GM10847 (cell line): Measurements from ENCODE around the gene LEAP2.

ENCODE experiments used
- POLR2A ChIP-seq: IDR thresholded peaks from 2 replicates; pipeline ENCODE4 v1.6.1; 2011; ENCODE audit not compliant: insufficient read length; ENCODE audit errors: extremely low read depth

Gene LEAP2, protein sequence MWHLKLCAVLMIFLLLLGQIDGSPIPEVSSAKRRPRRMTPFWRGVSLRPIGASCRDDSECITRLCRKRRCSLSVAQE

GRCh38 chr5:132873119-132873929 lies at the start of gene LEAP2:
TSS of gene LEAP2 (plus strand) at chr5:132873668. CDS start at chr5:132873695, 27 bp downstream.
- no peak for TF ChIP-seq POLR2A

GRCh38 chr5:132824426-132824825 lies 49.0 kb upstream of the LEAP2 start:
- TF ChIP-seq POLR2A: no peak

DNA sequence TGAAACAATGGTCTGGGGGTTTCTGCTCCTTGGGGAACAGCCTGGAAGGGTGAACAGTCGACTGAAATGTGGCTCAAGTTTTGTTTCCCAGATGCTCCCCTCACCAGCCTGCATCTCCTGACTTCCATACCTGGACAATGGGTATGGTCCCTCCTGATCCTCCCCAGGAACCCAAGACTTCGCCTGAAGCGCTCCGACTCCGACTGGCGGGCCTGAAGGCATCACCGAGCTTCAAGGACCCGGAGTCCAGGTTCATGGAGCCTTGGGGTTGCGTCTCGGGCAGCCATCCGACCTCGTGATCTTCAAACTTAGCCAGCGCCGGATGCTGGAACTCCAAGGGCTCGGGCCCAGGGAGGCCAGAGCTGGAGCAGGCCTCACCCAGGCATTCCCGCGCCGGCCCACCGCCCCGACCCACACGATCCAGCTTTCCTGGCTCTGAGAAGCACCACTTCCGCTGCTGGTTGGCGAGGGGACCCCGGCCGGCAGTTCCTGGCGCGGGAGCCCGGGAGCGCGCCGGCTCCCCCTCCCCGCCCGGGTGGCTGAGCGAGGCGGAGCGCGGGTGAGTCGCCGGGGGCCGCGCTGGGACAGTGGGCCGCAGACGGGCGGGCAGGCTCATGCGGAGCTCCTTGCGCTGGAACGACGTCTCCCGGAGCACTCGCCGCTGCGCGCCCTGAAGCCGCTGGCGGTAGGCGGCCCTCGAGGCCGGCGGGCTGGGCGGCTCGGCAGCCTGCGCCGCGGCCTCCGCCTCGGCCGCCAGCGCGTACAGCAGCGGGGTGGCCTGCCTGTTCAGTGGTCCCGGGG lies 48.2 kb upstream of the LEAP2 start:
- TF ChIP-seq POLR2A: no peak

- TF ChIP-seq POLR2A: no peak
Observed at GRCh38 chr5:132825834-132826391, 47.6 kb upstream of the LEAP2 start.

DNA sequence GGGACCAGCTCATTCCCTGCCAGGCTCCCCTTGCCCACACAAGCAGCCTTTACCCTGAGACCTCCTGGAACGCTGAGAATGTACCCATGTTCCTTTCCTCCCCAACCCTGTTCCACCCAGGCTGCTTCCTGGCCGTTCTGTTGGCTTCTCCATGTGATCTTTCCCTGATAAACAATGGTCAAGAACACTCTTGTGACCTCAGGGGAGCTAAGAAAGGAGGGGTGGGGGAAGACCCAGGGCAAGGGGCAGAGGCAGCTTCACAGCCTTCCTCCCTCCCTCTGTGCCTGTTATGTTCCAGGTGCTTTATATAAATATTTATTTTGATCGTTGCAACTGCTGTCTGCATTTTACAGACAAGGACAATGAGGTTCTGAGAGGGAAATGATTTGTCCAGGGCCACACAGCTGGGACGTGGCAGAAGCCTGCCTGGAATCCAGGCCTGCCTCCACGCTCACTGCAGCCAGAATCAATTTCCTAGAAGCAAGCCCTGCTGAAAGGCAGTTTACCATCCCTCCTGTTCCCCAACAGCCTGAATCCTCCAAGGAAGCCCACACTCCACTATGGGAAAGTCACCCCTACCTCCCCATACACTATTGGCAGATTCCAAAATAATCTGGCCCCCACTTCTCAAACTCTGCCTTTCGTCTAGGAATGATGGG lies 46.9 kb upstream of the LEAP2 start:
- TF ChIP-seq POLR2A: no peak

DNA sequence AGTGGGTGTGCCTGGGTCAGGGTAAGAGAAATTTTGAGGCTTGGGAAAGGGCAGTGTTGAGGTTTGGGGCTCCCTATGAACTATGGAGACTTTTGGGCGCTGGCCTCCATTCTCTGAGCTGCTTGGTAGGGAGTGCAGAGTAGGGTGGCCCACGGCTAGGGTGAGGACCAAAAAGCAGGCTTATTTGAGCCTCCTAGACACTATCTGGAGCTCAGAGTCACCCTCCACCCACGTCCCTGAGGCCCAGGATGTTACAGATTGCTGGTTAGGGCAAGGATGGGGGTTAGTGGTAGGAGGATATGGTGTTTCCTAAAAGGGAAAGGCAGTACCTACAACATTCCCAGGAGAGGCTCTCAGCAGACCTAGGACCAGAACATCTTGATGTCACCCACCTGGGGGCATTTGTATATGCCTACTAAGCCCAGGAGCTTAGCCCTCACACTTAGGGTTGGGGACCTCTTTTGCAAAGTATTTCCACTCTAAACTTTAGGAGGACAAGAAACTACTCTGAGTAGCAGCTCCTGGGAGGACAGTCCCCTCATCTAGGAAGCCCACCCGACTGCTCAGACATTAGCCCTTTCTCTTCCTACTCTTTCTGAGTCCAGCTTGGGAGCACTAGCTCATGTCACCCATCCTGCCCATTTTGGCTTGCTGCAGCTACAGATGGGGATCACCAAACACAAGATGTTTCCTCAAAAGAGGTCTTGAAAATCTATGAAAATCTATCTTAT lies 45.4 kb upstream of the LEAP2 start:
- no peak for TF ChIP-seq POLR2A

DNA sequence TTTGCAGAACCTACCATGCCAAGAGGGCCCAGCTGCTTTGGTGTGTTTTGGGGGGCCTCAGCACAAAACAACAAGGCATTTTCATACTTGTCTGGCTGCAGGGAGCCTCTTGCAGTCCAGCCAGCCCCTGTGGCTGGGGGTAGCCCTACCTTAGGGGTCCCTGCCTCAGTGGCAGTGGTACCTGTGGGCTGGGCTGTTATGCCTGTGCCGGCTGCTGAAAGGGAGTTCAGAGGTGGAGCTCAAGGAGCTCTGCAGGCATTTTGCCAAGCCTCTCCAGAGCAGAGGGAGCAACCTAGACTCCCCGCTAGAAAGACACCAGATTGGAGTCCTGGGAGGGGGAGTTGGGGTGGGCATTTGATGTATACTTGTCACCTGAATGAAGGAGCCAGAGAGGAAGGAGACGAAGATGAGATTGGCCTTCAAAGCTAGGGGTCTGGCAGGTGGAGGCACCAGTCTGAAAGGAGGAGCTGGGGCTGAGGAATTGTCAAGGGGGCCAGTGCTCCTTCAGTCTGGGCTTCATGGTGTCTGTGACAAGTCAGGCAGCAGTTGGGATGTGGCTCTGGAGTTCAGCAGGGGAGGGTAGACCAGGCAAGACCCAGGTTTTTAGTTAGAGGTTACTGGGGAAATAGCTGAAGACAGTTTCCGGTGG lies 44.5 kb upstream of the LEAP2 start:
- TF ChIP-seq POLR2A: no peak

DNA sequence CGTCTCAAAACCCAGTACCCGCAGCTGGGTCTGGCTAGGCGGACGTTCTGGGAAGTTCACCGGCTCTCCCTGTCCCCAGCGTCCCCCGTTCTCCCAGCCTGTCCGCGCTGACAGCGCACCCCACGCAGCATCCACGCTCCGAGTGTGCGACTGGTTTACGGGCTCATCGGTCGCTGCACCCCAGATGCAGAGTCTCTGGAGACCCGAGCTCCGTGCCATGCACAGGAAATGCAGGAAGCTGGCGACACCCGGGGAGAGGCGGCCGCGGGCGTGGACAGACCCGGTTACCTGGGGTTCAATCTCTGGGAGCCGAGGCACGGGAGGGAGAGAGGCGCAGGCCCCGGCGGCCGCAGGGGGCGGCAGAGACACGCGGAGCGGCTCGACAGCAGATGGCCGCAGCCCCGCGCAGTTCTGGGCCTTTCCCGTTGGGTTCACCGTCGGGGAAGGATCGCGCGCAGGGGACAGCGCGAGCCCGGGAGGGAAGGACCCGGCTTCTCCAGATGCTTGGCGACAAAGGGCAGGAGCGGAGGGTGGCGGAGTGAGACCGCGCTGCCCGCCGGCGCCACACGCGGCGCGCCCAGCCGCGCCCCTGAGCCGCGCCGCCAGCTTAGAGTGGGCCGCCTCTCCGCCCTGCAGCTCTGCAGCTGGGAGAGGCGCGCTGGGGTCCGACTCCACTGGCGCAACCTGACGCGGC lies 43.6 kb upstream of the LEAP2 start:
- no peak for TF ChIP-seq POLR2A

DNA sequence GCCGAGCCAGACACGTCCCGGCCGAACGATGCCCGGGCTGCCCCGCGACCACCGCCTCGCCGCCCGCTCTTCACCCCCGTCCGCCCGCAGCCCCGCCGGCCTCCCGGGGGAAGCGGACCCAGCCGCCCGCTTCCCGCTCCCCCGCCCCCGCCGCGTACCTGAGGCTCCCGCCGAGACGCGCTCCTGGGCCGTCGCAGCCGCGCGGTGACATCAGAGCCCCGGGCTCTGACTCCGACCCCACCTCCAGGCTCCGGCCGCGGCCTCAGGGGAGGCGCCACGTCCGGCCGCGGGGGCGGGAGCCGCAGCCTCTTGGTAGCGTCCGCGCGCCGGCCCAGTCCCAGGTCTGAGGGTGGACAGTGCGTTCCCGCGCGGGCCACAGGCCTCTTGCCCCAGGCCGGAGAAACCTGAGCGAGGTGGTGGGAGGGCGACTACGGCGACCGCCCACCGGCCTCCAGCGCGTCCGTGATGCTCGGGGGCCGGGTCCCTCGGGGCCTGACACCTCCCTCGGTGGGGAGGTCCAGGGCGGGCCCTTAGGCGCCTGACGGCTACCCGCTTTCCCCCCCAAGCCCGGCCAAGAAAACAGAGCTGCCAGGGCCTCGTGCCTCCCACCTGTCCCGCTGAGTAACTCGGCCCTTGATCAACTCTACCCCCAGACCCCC lies 42.9 kb upstream of the LEAP2 start, which contains the start of gene SHROOM1:
SHROOM1 (minus strand) TSS at position 212 of the 659 bp plus-strand sequence. CDS start 4,507 bp downstream, outside the sequence.
- peak; percentile 27 for TF ChIP-seq POLR2A

- TF ChIP-seq POLR2A: no peak
Observed at GRCh38 chr5:132831095-132831860, 42.2 kb upstream of the LEAP2 start.

- TF ChIP-seq POLR2A: no peak
Observed at GRCh38 chr5:132832612-132833011, 40.9 kb upstream of the LEAP2 start.

GRCh38 chr5:132834057-132834456 lies 39.4 kb upstream of the LEAP2 start:
- TF ChIP-seq POLR2A: no peak
